ENCODE results near the gene NPAS3.

NPAS3 gene

DNA sequence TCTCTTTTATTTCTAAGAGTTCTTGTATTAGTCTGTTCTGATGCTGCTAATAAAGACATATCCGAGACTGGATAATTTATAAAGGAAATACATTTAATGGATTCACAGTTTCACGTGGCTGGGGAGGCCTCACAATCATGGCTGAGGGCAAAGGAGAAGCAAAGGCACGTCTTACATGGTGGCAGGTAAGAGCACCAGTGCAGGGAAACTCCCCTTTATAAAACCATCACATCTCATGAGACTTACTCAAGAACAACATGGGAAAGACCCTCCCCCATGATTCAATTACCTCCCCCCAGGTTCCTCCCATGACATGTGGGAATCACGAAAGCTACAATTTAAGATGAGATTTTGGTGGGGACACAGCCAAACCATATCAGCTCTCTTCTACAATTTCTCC, 503.0 kb downstream of the NPAS3 start:
- no peak for DNase-seq (ENCODE audit: low read depth in 2 of 2)

DNA sequence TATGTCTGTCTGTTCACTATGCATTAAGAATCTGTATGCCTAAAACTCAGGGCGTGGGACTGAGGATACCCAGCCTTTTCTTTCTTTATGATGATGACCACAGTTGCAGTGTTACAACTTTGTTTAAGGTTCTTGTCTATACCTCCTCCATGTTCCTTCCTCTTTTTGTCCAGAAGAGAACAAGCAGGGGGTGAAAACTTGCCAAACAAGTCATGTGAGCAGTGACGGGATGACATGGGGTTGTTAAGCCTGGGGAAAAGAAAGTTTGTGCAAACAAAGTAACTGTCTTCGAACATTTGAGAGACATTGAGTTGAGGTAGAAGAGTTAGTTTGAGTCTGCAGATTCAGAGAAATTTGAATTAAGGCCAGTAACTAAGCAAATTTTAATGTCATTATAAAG, 505.5 kb downstream of the NPAS3 start:
- no peak for DNase-seq (ENCODE audit: low read depth in 2 of 2)

- no peak for DNase-seq (ENCODE audit: low read depth in 2 of 2)
Observed at GRCh38 chr14:33449268-33449667, 510.6 kb downstream of the NPAS3 start.

GRCh38 chr14:33449703-33450395, 511.2 kb downstream of the NPAS3 start:
- DNase-seq (ENCODE audit: low read depth in 2 of 2): no peak

GRCh38 chr14:33450416-33450815, 511.7 kb downstream of the NPAS3 start:
- no peak for DNase-seq (ENCODE audit: low read depth in 2 of 2)

DNA sequence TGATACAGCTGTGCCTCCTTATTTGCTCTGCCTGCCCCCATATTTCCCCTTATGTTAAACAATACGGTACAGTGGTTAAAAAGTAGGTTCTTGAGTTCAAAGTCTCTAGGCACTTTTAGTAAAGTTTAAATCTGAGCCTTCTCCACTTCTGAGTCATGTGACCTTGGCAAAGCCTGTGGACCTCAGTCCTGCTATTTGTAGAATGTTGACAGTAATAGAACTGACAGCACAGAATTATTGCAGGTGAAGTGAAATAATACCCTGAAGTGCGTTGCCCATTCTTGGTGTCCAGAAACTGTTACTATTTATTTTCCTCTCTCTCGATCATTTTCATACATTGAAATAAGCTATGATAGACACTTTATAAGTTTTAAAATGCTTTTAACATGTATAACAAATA, 512.5 kb downstream of the NPAS3 start:
- DNase-seq (ENCODE audit: low read depth in 2 of 2): no peak

- DNase-seq (ENCODE audit: low read depth in 2 of 2): no peak
Observed at GRCh38 chr14:33452995-33453394, 514.3 kb downstream of the NPAS3 start.

DNA sequence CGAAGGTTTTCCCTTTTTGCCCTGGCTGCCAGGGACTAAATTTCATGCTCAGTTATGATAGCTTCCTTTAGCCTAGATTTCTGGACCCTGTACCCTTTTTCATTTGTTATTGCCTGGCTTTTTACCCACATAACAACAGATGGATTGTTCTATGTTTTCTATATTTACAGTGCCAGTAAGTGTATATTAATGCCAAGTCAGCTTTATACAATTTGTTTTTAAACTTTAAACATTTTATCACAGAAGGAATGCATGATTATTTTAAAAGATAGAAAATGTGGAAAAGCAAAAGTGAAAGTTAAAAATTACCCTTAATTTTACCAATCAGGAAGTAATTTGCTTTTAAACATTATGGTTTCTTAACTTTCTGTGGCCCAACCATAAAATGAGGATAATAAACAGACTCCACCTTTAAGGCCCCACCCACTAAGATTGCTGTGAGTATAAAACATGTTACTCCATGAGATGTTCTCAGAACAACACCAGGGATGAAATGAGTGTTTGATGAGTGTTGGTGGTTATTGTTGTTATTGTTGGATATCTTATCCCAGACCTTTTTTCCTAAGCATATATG, 515.4 kb downstream of the NPAS3 start:
- DNase-seq (ENCODE audit: low read depth in 2 of 2): no peak

GRCh38 chr14:33454707-33455106, 516.0 kb downstream of the NPAS3 start:
- DNase-seq (ENCODE audit: low read depth in 2 of 2): no peak

GRCh38 chr14:33455654-33456345, 517.1 kb downstream of the NPAS3 start:
- peak; percentile 15 to 18 for DNase-seq (ENCODE audit: low read depth in 2 of 2)

DNA sequence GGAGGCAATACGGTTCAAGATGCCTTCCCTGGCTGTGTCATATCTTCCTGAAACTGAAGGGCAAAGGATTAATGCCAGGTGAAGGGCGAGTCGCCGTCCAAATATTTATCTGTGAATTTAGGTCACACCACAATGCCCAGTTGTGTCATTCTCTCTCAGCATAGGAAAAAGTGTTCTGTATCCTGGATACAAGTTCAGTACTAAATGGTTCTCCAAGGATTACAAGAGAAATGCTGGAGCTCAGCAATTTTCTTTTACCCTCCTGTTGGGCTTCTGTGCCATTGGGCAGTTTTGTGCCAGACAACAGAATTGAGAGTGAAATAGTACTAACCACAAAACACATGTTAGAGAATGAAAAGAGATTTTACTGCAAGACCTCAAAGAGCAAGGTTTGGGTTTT, 518.3 kb downstream of the NPAS3 start:
- no peak for DNase-seq (ENCODE audit: low read depth in 2 of 2)

- DNase-seq (ENCODE audit: low read depth in 2 of 2): no peak
Observed at GRCh38 chr14:33457617-33458016, 518.9 kb downstream of the NPAS3 start.

DNA sequence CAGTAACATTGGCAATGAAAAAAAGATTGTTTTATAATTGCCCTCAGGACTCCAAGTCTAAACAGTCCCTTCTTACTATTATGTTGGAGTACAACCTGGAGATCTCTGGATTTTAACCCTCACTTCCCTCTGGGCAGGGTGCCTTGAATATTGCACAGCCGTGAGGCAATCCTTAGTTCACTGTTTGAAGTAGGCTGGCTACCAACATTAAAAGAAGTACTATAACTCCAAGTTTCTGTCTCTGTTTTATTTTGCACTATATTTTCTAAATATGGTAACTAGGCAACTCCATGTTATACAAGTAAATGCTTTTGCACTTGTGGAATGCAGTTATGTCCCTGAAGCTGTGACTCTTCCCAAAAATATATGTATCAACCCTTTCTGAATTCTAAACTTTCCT, 521.5 kb downstream of the NPAS3 start:
- DNase-seq (ENCODE audit: low read depth in 2 of 2): no peak

GRCh38 chr14:33461036-33461435, 522.4 kb downstream of the NPAS3 start:
- DNase-seq (ENCODE audit: low read depth in 2 of 2): no peak

GRCh38 chr14:33463731-33464130, 525.1 kb downstream of the NPAS3 start:
- no peak for DNase-seq (ENCODE audit: low read depth in 2 of 2)

DNA sequence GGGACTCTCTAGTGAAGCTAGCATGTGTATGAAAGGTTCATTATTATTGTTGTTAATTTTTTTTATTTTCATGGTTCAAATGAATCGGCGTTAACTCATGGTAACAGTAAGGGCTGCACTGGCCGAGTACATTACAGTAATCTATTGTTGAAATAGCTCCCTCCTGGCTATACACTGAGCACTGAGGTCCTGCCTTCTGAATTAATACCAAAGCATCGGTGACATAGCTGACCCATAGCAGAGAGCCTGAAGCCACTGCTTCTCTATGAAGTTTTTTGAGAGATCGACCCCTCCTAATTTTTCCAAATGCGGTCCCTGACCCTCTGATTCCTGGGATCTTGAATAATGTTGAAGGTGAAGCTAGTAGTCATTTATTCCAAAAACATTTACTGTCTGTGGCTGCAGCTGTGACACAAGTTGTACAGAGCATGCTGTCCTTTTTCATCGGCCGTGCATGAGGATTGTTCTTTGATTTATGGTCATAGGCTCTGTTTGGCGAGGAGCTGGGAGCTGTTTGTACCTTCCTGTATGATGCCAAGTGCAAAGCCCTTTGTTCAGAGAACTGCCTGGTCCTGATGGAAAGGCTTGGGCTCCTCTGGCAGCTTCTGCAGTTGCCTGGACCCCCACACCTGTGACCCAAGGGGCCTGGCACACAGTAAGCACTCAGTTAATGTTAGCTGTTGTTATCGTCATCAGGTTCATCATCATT, 525.7 kb downstream of the NPAS3 start:
- no peak for DNase-seq (ENCODE audit: low read depth in 2 of 2)

DNA sequence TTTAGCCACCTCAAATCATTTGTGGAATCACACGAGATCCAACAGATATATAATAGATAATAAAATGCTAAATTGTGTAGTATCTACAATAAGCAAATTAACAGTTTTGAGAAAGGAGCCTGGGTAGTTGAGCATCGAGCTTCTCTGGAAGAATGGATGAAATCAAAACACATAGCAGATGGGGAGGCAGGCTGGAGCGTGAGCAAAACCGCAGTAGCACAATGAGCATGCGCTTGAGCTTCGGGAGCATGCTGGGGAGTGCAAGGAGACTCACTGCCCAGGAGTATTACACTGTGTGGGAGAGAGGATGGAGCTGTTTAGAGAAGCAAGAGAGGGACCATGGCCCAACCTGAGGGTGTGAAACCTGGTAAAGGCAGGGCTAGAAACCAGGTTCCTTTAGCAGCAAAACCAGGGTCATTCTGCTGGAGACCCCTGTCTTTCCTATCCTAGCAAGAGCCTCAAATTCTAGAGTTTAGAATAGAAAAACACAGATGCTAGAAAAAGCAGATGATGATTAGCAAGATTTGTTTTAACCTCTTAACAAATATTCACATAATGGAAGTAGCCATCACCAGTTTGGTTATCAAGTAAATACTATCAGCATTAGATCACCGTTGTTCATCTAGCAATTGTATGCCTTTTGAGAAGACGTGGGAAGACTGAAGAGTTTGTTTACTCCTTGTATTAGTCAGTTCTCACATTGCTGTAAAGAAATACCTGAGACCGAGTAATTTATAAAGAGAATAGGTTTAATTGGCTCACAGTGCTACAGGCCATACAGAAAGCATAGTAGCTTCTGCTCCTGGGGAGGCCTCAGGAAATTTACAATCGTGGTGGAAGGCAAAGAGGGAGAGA, 527.4 kb downstream of the NPAS3 start:
- DNase-seq (ENCODE audit: low read depth in 2 of 2): no peak

GRCh38 chr14:33467971-33468370, 529.3 kb downstream of the NPAS3 start:
- DNase-seq (ENCODE audit: low read depth in 2 of 2): no peak

DNA sequence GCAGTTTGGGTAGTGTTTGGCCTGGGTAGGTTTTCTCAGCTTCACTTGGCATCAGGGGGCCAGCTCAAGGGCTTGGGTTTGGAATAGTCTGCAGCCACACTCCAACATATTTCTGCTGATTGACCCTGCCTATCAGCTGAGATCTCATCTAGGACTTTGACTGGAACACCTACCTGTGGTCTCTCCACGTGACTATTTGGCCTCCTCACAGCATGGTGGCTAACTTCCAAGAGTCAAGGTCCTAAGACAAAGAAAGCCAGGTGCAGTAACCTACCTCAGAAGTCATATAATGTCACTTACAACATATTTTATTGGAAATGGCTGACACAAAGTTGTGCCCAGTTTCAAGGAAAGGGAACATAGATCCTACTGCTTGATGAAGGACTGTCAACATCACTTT, 531.2 kb downstream of the NPAS3 start:
- DNase-seq (ENCODE audit: low read depth in 2 of 2): no peak

DNA sequence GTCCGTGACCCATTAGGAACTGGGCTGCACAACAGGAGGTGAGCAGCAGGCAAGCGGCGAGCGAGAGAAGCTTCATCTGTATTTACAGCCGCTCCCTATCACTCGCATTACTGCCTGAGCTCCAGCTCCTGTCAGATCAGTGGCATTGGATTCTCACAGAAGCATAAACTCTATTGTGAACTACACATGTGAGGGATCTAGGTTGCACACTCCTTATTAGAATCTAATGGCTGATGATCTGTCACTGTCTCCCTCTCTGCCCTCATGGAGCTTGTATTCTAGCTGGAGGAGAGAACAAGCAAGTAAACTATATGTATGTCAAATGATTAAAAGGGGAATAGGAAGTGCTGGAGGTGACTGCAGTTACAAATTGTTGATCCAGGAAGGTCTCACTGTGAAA, 533.1 kb downstream of the NPAS3 start:
- no peak for DNase-seq (ENCODE audit: low read depth in 2 of 2)

DNA sequence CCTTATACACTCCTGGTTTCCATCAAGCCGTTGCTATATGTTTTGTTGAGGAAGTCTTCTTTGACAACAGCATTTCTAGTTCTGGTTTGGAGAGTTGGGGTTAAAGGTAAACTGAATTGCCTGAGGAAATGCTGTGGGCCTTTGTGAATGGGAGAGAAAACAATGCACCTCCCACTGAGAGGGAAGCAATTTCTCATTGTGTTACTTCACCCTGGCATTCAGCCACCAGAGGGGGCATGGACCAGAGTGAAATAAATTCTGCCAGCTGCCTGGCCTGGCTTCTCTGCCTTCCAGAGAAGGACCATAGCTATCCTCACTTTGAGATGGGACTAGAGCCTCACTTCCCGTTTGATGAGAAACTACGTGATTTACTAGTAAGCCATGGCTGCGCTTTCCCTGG, 536.9 kb downstream of the NPAS3 start:
- DNase-seq (ENCODE audit: low read depth in 2 of 2): no peak

DNA sequence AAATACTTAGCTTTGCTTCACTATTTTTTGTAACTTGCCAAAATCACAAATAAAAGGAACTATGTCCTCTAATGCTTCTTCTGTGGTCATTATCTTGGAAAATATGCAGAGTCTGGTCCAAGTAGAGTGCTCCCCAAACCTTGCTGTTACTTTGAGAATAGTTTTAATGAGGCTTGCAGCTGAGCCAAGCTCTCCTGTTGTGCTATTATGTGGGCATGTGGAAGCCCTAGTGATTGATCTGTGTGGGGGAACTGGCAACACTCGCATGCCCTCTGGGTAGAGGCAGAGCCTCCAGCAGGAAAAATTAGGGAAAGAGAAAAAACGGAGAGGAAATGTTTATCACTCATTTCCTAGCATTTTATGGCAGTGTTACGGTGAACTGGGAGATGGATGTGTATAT, 539.1 kb downstream of the NPAS3 start:
- no peak for DNase-seq (ENCODE audit: low read depth in 2 of 2)

Data from fibroblast of skin of left biceps (primary cell).